Adrenal gland (tissue), 12 donors: ENCODE results near the gene TES. TPM values are rescaled to one million over a fixed set of nuclear protein-coding genes. Genes with fewer than 3 reads are reported as not detected.
A peak's percentile ranks its signal among the peaks of the same experiment; 100 is the strongest.

ENCODE experiments used
- DNase-seq, 7 donors: peaks; one replicate each; pipeline ENCODE4 v3.0.0-alpha.2; 2019 to 2020
- H3K27ac ChIP-seq, 5 donors: fragments of 200-600 bp; sonication (generic) in 4 of 5; 1 replicate in 3 of 5; 2 replicates in 2 of 5; pipeline versions ENCODE4 v1.5.1 to v1.8.0; 2016 to 2020; ENCODE audit warnings: mild to moderate bottlenecking in 1 of 5
- H3K27me3 ChIP-seq: fragments of 200-600 bp; 2 replicates; pipeline ENCODE4 v1.8.0; 2021
- H3K36me3 ChIP-seq, 2 donors: fragments of 200-600 bp; replicated peaks in 1 of 2; 1 replicate in 1 of 2; 2 replicates in 1 of 2; pipeline versions ENCODE4 v1.5.1 to v1.8.0; 2018 to 2022
- H3K4me1 ChIP-seq, 2 donors: fragments of 200-600 bp; replicated peaks in 1 of 2; 1 replicate in 1 of 2; 2 replicates in 1 of 2; pipeline versions ENCODE4 v1.5.1 to v1.8.0; 2018 to 2021
- H3K4me3 ChIP-seq, 4 donors: fragments of 200-600 bp; sonication (generic) in 3 of 4; one replicate each; pipeline ENCODE4 v1.5.1; 2016 to 2018
- H3K9me3 ChIP-seq, 3 donors: fragments of 200-600 bp; sonication (generic) in 1 of 3; replicated peaks in 1 of 3; 1 replicate in 2 of 3; 2 replicates in 1 of 3; pipeline versions ENCODE4 v1.5.1 to v1.8.0; 2016 to 2021
- POLR2A ChIP-seq, 2 donors: fragments of 450-650 bp; IDR thresholded peaks; one replicate each; pipeline ENCODE4 v1.6.1; 2017; ENCODE audit warnings: antibody characterized with exemption in 2 of 2, mild to moderate bottlenecking in 2 of 2, moderate library complexity in 1 of 2
- WGBS, 4 donors: extraction: QIAGEN DNeasy Blood & Tissue Kit in 2 of 4; methylation state at CpG; one replicate each; pipeline versions ENCODE4 v1.1.5 to v1.1.7; 2013 to 2017; 5-methylcytosine and 5-hydroxymethylcytosine counted together
- intact Hi-C, 2 donors: fragments of 100-400 bp; cut with DNase I; formaldehyde crosslinking; loops; one replicate each; pipeline versions ENCODE4 v1.14.1 to v1.15.0; 2022 to 2023
- polyA plus RNA-seq, 3 donors: library from polyadenylated mRNA; stranded (reverse); fragments of 200-250 nt in 2 of 3; fragments of 350-450 nt in 1 of 3; fragmentation: Illumina TruSeq in 1 of 3; extraction: RNeasy Lipid Tissue Mini Kit (QIAGEN cat#74804) in 1 of 3; gene quantifications; one replicate each; pipeline ENCODE4 v1.2.3, GENCODE V29; 2013 to 2014
- total RNA-seq, 9 donors: library from RNA; depleted of rRNA in 4 of 9; stranded (reverse); fragments of >200 nt in 4 of 9; fragments of 120-200 nt in 1 of 9; fragmentation: NEBNext Ultra II Directional in 1 of 9; extraction: Animal tissue kit (Norgen Biotek cat#: 25700) in 1 of 9; gene quantifications; one replicate each; pipeline versions ENCODE4 v1.1.0 to v1.2.4, GENCODE V29; 2013 to 2023
- TF ChIP-seq, protein P1 (sequence below), 6 experiments: fragments of 450-650 bp in 4 of 6; fragments of 200-600 bp in 2 of 6; sonication (generic) in 1 of 6; IDR thresholded peaks; 1 replicate in 5 of 6; 2 replicates in 1 of 6; pipeline versions ENCODE4 v1.5.1 to v1.8.0; 2016 to 2021; ENCODE audit warnings: antibody characterized with exemption in 6 of 6, mild to moderate bottlenecking in 2 of 6, moderate library complexity in 1 of 6
- donor health status: healthy with polysubstance abuse.
- donor health status: Bipolar disorder and iron deficiency.
- donor health status: DM: yes; HTN: yes; CAD: no.
- donor health status: DM: no; HTN: no; CAD: no.
- donor health status: DM: no; HTN: no; CAD: no.
- donor health status: DM: yes; HTN: yes; CAD: no.

TES gene
- total and polyA plus RNA-seq, 12 donors, result 3.9 to 21.8 (median 12.5) TPM

- intact Hi-C loops, result loop anchor here in 1 of 2 donors (10.0 kb wide), 1 partner anchor 255 kb away; the partner anchor contains the start of gene CAV1
Observed at GRCh38 chr7:116269466-116269865, 59.1 kb downstream of the TES start.

GRCh38 chr7:116271161-116271913 is 61.0 kb downstream of the TES start:
- no peak overlapping the region for H3K4me3 ChIP-seq
- DNase-seq, result no peak
- no peaks in the 10 kb centered on the region for H3K27me3 ChIP-seq
- H3K27ac ChIP-seq, result peak overlapping the region in 2 of 5 donors; percentile 1 to 8
- 51 to 61% (median 54%) methylated on average over 5 of the region's 5 CpGs for WGBS, 4 donors
- intact Hi-C loops, result no loop called here
- TF ChIP-seq, protein P1, sequence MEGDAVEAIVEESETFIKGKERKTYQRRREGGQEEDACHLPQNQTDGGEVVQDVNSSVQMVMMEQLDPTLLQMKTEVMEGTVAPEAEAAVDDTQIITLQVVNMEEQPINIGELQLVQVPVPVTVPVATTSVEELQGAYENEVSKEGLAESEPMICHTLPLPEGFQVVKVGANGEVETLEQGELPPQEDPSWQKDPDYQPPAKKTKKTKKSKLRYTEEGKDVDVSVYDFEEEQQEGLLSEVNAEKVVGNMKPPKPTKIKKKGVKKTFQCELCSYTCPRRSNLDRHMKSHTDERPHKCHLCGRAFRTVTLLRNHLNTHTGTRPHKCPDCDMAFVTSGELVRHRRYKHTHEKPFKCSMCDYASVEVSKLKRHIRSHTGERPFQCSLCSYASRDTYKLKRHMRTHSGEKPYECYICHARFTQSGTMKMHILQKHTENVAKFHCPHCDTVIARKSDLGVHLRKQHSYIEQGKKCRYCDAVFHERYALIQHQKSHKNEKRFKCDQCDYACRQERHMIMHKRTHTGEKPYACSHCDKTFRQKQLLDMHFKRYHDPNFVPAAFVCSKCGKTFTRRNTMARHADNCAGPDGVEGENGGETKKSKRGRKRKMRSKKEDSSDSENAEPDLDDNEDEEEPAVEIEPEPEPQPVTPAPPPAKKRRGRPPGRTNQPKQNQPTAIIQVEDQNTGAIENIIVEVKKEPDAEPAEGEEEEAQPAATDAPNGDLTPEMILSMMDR (IDR thresholded peaks at IDR 0.05), result no peak
- no peak for TF ChIP-seq POLR2A (IDR thresholded peaks at IDR 0.05)
- H3K4me1 ChIP-seq, result peaks cover 0 to 9% of the 10 kb centered on the region in 2 donors
- no peaks in the 10 kb centered on the region for H3K9me3 ChIP-seq
- H3K36me3 ChIP-seq, result no peaks in the 10 kb centered on the region

More at GRCh38 chr7:116269466-116269865, 59.1 kb downstream of the TES start:
- TF ChIP-seq POLR2A (IDR thresholded peaks at IDR 0.05), result no peak
- TF ChIP-seq, protein P1 (IDR thresholded peaks at IDR 0.05), result no peak
- no peak for DNase-seq
- H3K36me3 ChIP-seq, result no peaks in the 10 kb centered on the region
- 85 to 93% (median 91%) methylated on average over 4 of the region's 4 CpGs for WGBS, 4 donors
- peaks cover 2% of the 10 kb centered on the region for H3K27me3 ChIP-seq
- H3K27ac ChIP-seq, result no peak overlapping the region
- no peak overlapping the region for H3K4me3 ChIP-seq
- H3K9me3 ChIP-seq, result no peaks in the 10 kb centered on the region
- H3K4me1 ChIP-seq, result peaks cover 0 to 9% of the 10 kb centered on the region in 2 donors

DNA sequence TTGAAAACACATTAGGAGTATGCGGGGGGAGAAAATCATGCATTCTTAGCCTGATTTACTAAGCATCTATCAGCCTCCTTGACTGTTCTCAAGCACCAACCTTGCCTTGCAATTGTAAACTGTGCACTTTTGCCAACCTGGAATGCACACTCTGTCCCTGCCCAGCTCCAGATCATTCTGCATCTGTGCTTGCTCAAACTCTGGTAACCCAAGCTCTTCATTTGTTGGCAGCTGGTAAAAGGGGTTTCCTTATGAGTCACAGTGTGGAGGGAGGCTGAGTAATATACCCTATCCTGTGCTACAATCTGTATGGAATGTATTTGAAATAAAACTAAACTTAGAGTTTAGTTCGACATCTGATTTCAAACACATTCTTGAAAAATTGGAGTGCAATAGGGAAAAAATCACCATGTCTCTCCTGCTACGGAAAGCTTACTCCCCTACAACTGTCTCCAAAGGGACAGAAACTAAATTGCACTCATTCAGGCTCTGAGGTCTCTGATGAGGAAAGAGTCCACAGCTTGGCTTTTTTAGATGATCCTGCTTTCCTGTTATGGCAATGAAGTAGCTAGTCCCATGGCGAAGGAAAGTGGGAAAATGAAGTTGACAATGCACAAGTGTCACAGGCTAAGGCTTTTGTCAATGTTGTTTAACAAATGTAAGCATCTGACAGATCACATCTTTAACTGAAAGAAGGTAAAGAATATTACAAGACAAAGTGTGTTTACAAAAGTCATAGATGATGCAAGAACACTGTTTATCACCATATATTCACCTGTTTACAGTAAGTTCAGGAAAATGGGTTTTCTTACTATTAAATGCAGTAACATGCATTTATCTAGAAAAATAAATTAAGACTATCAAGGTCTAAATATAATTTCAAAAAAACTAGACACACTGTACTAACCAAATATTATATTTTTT is 61.9 kb downstream of the TES start:
- intact Hi-C loops, result no loop called here
- TF ChIP-seq, protein P1 (IDR thresholded peaks at IDR 0.05), result no peak
- TF ChIP-seq POLR2A (IDR thresholded peaks at IDR 0.05), result no peak
- peak in 4 of 7 donors; percentile 9 to 25 (median 20) for DNase-seq
- H3K9me3 ChIP-seq, result no peaks in the 10 kb centered on the region
- H3K36me3 ChIP-seq, result no peaks in the 10 kb centered on the region
- H3K4me3 ChIP-seq, result no peak overlapping the region
- H3K27me3 ChIP-seq, result no peaks in the 10 kb centered on the region
- WGBS, 4 donors, result 66 to 71% (median 68%) methylated on average over 4 of the region's 4 CpGs
- peaks cover 0 to 9% of the 10 kb centered on the region in 2 donors for H3K4me1 ChIP-seq
- H3K27ac ChIP-seq, result peak overlapping the region in 1 of 5 donors; percentile 13

- TF ChIP-seq POLR2A (IDR thresholded peaks at IDR 0.05), result no peak
- TF ChIP-seq, protein P1 (IDR thresholded peaks at IDR 0.05), result no peak
- WGBS, 4 donors, result 34 to 62% (median 52%) methylated on average over 4 of the region's 4 CpGs
- no peak overlapping the region for H3K27ac ChIP-seq
- H3K9me3 ChIP-seq, result no peaks in the 10 kb centered on the region
- no peaks in the 10 kb centered on the region for H3K36me3 ChIP-seq
- intact Hi-C loops, result no loop called here
- no peak for DNase-seq
- no peaks in the 10 kb centered on the region for H3K27me3 ChIP-seq
- peaks cover 0 to 9% of the 10 kb centered on the region in 2 donors for H3K4me1 ChIP-seq
- H3K4me3 ChIP-seq, result no peak overlapping the region
Observed at GRCh38 chr7:116273283-116273917, 63.1 kb downstream of the TES start.
